ENCODE measurements around the gene RGS12. TPM values are rescaled to one million over a fixed set of nuclear protein-coding genes. Genes with fewer than 3 reads are reported as not detected.

The RGS12 gene
- total RNA-seq, 1 donor from 2014 or later: 21.9 TPM

- Mint-ChIP-seq H3K36me3 (ENCODE audit: low read depth, unreplicated experiment) (peaks cover 7% of the 10 kb centered on the region), H3K9me3 (ENCODE audit: unreplicated experiment) (no peaks in the 10 kb centered on the region), H3K27ac (ENCODE audit: unreplicated experiment) (no peak overlapping the region), H3K4me3 (ENCODE audit: unreplicated experiment) (no peak overlapping the region), H3K4me1 (ENCODE audit: low read depth, unreplicated experiment) (no peaks in the 10 kb centered on the region), H3K27me3 (ENCODE audit: low read depth, unreplicated experiment) (peaks cover 12% of the 10 kb centered on the region)
- H3K27me3 ChIP-seq (ENCODE audit: insufficient read depth, low read length): no peaks in the 10 kb centered on the region
- peaks cover 43% of the 10 kb centered on the region for H3K79me2 ChIP-seq (ENCODE audit: insufficient read depth, low read length)
- FAIRE-seq (no peak), DNase-seq (ENCODE audit: low read depth) (no peak)
- TF ChIP-seq EZH2 (IDR thresholded peaks at IDR 0.05; ENCODE audit: insufficient read depth, low read length) (no peak), CTCF (IDR thresholded peaks at IDR 0.05; ENCODE audit: insufficient read depth, low read depth, low read length) (no peak)
- no peaks in the 10 kb centered on the region for H3K4me1 ChIP-seq (ENCODE audit: insufficient read depth, low read length)
- no peak overlapping the region for H3K4me2 ChIP-seq (ENCODE audit: low read length)
- H2AFZ ChIP-seq (ENCODE audit: low read depth, low read length): no peak overlapping the region
- peaks cover 69% of the 10 kb centered on the region for H4K20me1 ChIP-seq (ENCODE audit: insufficient read depth, low read length)
- H3K36me3 ChIP-seq (ENCODE audit: insufficient read depth, low read length): no peaks in the 10 kb centered on the region
- H3K27ac ChIP-seq (ENCODE audit: low read depth, low read length): no peak overlapping the region
- H3K4me3 ChIP-seq (ENCODE audit: insufficient read depth, low read depth, low read length): no peak overlapping the region
- no peak overlapping the region for H3K9ac ChIP-seq (ENCODE audit: low read length)
- H3K9me3 ChIP-seq (ENCODE audit: insufficient read depth, low read depth, low read length): no peaks in the 10 kb centered on the region
These were observed 19.5 kb downstream of the RGS12 start for GRCh38 chr4:3312362-3312761.

- Histone ChIP-seq H3K4me2 (ENCODE audit: low read length) (no peak overlapping the region), H2AFZ (ENCODE audit: low read depth, low read length) (no peak overlapping the region), H4K20me1 (ENCODE audit: insufficient read depth, low read length) (peaks cover 68% of the 10 kb centered on the region), H3K27me3 (ENCODE audit: insufficient read depth, low read length) (no peaks in the 10 kb centered on the region), H3K27ac (ENCODE audit: low read depth, low read length) (no peak overlapping the region), H3K36me3 (ENCODE audit: insufficient read depth, low read length) (no peaks in the 10 kb centered on the region), H3K4me3 (ENCODE audit: insufficient read depth, low read depth, low read length) (no peak overlapping the region), H3K4me1 (ENCODE audit: insufficient read depth, low read length) (no peaks in the 10 kb centered on the region), H3K9me3 (ENCODE audit: insufficient read depth, low read depth, low read length) (no peaks in the 10 kb centered on the region), H3K79me2 (ENCODE audit: insufficient read depth, low read length) (peaks cover 42% of the 10 kb centered on the region), H3K9ac (ENCODE audit: low read length) (no peak overlapping the region)
- H3K27ac Mint-ChIP-seq (ENCODE audit: unreplicated experiment): no peak overlapping the region
- FAIRE-seq (no peak), DNase-seq (ENCODE audit: low read depth) (no peak)
- no peak overlapping the region for H3K4me3 Mint-ChIP-seq (ENCODE audit: unreplicated experiment)
- peaks cover 6% of the 10 kb centered on the region for H3K27me3 Mint-ChIP-seq (ENCODE audit: low read depth, unreplicated experiment)
- H3K4me1 Mint-ChIP-seq (ENCODE audit: low read depth, unreplicated experiment): no peaks in the 10 kb centered on the region
- H3K36me3 Mint-ChIP-seq (ENCODE audit: low read depth, unreplicated experiment): peaks cover 10% of the 10 kb centered on the region
- no peak for TF ChIP-seq EZH2 (IDR thresholded peaks at IDR 0.05; ENCODE audit: insufficient read depth, low read length)
- TF ChIP-seq CTCF (IDR thresholded peaks at IDR 0.05; ENCODE audit: insufficient read depth, low read depth, low read length): no peak
- H3K9me3 Mint-ChIP-seq (ENCODE audit: unreplicated experiment): no peaks in the 10 kb centered on the region
These were observed 20.3 kb downstream of the RGS12 start for GRCh38 chr4:3313139-3313538.

GRCh38 chr4:3313556-3314228 is 20.9 kb downstream of the RGS12 start:
- no peaks in the 10 kb centered on the region for H3K36me3 ChIP-seq (ENCODE audit: insufficient read depth, low read length)
- Mint-ChIP-seq H3K4me3 (ENCODE audit: unreplicated experiment) (no peak overlapping the region), H3K36me3 (ENCODE audit: low read depth, unreplicated experiment) (peaks cover 10% of the 10 kb centered on the region), H3K27ac (ENCODE audit: unreplicated experiment) (no peak overlapping the region), H3K27me3 (ENCODE audit: low read depth, unreplicated experiment) (peaks cover under 1% of the 10 kb centered on the region), H3K4me1 (ENCODE audit: low read depth, unreplicated experiment) (no peaks in the 10 kb centered on the region), H3K9me3 (ENCODE audit: unreplicated experiment) (no peaks in the 10 kb centered on the region)
- DNase-seq (ENCODE audit: low read depth) (no peak), FAIRE-seq (no peak)
- H3K4me2 ChIP-seq (ENCODE audit: low read length): no peak overlapping the region
- H3K4me3 ChIP-seq (ENCODE audit: insufficient read depth, low read depth, low read length): no peak overlapping the region
- H3K27ac ChIP-seq (ENCODE audit: low read depth, low read length): no peak overlapping the region
- H4K20me1 ChIP-seq (ENCODE audit: insufficient read depth, low read length): peaks cover 68% of the 10 kb centered on the region
- no peaks in the 10 kb centered on the region for H3K27me3 ChIP-seq (ENCODE audit: insufficient read depth, low read length)
- H3K4me1 ChIP-seq (ENCODE audit: insufficient read depth, low read length): no peaks in the 10 kb centered on the region
- H2AFZ ChIP-seq (ENCODE audit: low read depth, low read length): no peak overlapping the region
- no peaks in the 10 kb centered on the region for H3K9me3 ChIP-seq (ENCODE audit: insufficient read depth, low read depth, low read length)
- TF ChIP-seq CTCF (IDR thresholded peaks at IDR 0.05; ENCODE audit: insufficient read depth, low read depth, low read length): no peak
- no peak for TF ChIP-seq EZH2 (IDR thresholded peaks at IDR 0.05; ENCODE audit: insufficient read depth, low read length)
- H3K9ac ChIP-seq (ENCODE audit: low read length): no peak overlapping the region
- H3K79me2 ChIP-seq (ENCODE audit: insufficient read depth, low read length): peaks cover 38% of the 10 kb centered on the region
